K562 (cell line): Measurements from ENCODE around the gene ENTPD8. TPM values are rescaled to one million over a fixed set of nuclear protein-coding genes. Genes with fewer than 3 reads are reported as not detected.

Experiments
- ATAC-seq: fragments of 200-7000 bp; cut with Tn5 transposase; 3 replicates; pipeline ENCODE4 v1.9.1; 2020; ENCODE audit warnings: moderate library complexity
- BruUV-seq: library from RNA; stranded (reverse); fragments of 400-500 nt; replicated peaks from 2 replicates; lab custom pipeline; 2021; lab: Mats Ljungman, UMichigan
- CTCF ChIA-PET: fragments of 300-600 bp; formaldehyde crosslinking; extraction: SDS; loops from one replicate; lab custom pipeline; 2021; ENCODE audit warnings: low intra/inter-chr PET ratio; lab: Yijun Ruan, JAX
- POLR2A ChIA-PET: fragments of 300-600, 350-650 bp; sonication (Branson Sonifier 250); formaldehyde crosslinking; extraction: SDS; loops from one replicate; lab custom pipeline; 2021; ENCODE audit warnings: antibody characterized with exemption, inconsistent platforms; lab: Yijun Ruan, JAX
- DNase-seq, 4 experiments: peaks; one replicate each; pipeline versions ENCODE4 v3.0.0 to v3.0.0-alpha.2; 2011 to 2018; ENCODE audit warnings: low spot score in 3 of 4, mixed read lengths in 3 of 4; ENCODE audit errors: extremely low read depth in 1 of 4
- FAIRE-seq: peaks from 2 replicates; lab custom pipeline; 2011; peaks lifted over from hg19 to GRCh38; lab: Jason Lieb, UNC
- H2AFZ ChIP-seq: 2 replicates; pipeline ENCODE4 v1.6.0; 2011; ENCODE audit warnings: low read depth, low read length, control low read depth, inconsistent platforms
- H3K27ac ChIP-seq: fragments of 200-600 bp; 3 replicates; pipeline ENCODE4 v1.8.0; 2011; ENCODE audit warnings: low read depth, mild to moderate bottlenecking, control low read depth, inconsistent platforms, low read length, moderate library complexity, mixed read lengths; ENCODE audit errors: extremely low read depth
- H3K27me3 ChIP-seq, 2 experiments: fragments of 300-600 bp in 1 of 2; 2 replicates in 1 of 2; 3 replicates in 1 of 2; pipeline versions ENCODE4 v1.6.0 to v1.8.0; 2011; ENCODE audit warnings: inconsistent platforms in 2 of 2, low read length in 2 of 2, mild to moderate bottlenecking in 1 of 2, mixed read lengths in 1 of 2, moderate library complexity in 1 of 2; ENCODE audit not compliant: control insufficient read depth in 2 of 2, insufficient read depth in 2 of 2
- H3K36me3 ChIP-seq: fragments of 300-600 bp; 3 replicates; pipeline ENCODE4 v1.8.0; 2011; ENCODE audit warnings: mild to moderate bottlenecking, low read length, inconsistent platforms; ENCODE audit not compliant: control insufficient read depth, insufficient read depth
- H3K4me1 ChIP-seq, 2 experiments: fragments of 200-600 bp in 1 of 2; replicated peaks in 1 of 2; 2 replicates in 1 of 2; 3 replicates in 1 of 2; pipeline versions ENCODE4 v1.5.1 to v1.8.0; 2011; ENCODE audit warnings: inconsistent platforms in 2 of 2, low read length in 2 of 2, mild to moderate bottlenecking in 1 of 2, mixed read lengths in 1 of 2, moderate library complexity in 1 of 2; ENCODE audit not compliant: control insufficient read depth in 2 of 2, insufficient read depth in 2 of 2
- H3K4me2 ChIP-seq: 2 replicates; pipeline ENCODE4 v1.6.1; 2011; ENCODE audit warnings: low read length, control low read depth, inconsistent platforms, mixed read lengths; ENCODE audit not compliant: insufficient read depth
- H3K4me3 ChIP-seq: fragments of 200-600 bp; sonication (generic), shearing (Covaris generic); 2 replicates; pipeline ENCODE4 v1.5.1; 2016; ENCODE audit warnings: control low read depth, inconsistent platforms
- H3K79me2 ChIP-seq: fragments of 200-600 bp; 3 replicates; pipeline ENCODE4 v1.8.0; 2011; ENCODE audit warnings: low read length, inconsistent platforms; ENCODE audit not compliant: control insufficient read depth, insufficient read depth
- H3K9ac ChIP-seq, 2 experiments: 2 replicates each; pipeline versions ENCODE4 v1.6.0 to v1.6.1; 2011; ENCODE audit warnings: low read depth in 2 of 2, low read length in 2 of 2, control low read depth in 1 of 2, inconsistent platforms in 1 of 2, mild to moderate bottlenecking in 1 of 2, mixed read lengths in 1 of 2; ENCODE audit not compliant: insufficient read depth in 1 of 2
- H3K9me1 ChIP-seq: one replicate; pipeline ENCODE4 v1.6.0; 2011; ENCODE audit warnings: inconsistent platforms, mild to moderate bottlenecking, low read length, moderate library complexity; ENCODE audit not compliant: control insufficient read depth, insufficient read depth
- H3K9me3 ChIP-seq: replicated peaks from 2 replicates; pipeline ENCODE4 v1.5.1; 2011; ENCODE audit warnings: low read depth, low read length, inconsistent platforms; ENCODE audit not compliant: control insufficient read depth, insufficient read depth
- H4K20me1 ChIP-seq: replicated peaks from 2 replicates; pipeline ENCODE4 v1.6.1; 2011; ENCODE audit warnings: low read length, inconsistent platforms, mixed read lengths; ENCODE audit not compliant: control insufficient read depth, insufficient read depth
- CBX1 ChIP-seq: sonication (generic); IDR thresholded peaks from 2 replicates; pipeline ENCODE4 v1.6.1; 2016; ENCODE audit warnings: antibody characterized with exemption, low read depth, mild to moderate bottlenecking
- CHD2 ChIP-seq: IDR thresholded peaks from 2 replicates; pipeline ENCODE4 v1.6.1; 2011; ENCODE audit warnings: low read depth, low read length
- HES1 ChIP-seq: fragments of 450-650 bp; IDR thresholded peaks from 2 replicates; pipeline ENCODE4 v1.6.1; 2016; ENCODE audit warnings: low read depth, mild to moderate bottlenecking, moderate library complexity
- HNRNPL ChIP-seq: fragments of 200-400 bp; formaldehyde crosslinking; IDR thresholded peaks from 2 replicates; pipeline ENCODE4 v1.6.1; 2017; ENCODE audit warnings: low read depth, mild to moderate bottlenecking, low read length
- KDM2B ChIP-seq: fragments of 250-450 bp; sonication (Bioruptor Pico); IDR thresholded peaks from 2 replicates; pipeline ENCODE4 v1.8.0; 2021; ENCODE audit warnings: mild to moderate bottlenecking, moderate library complexity
- MED1 ChIP-seq: sonication (generic); formaldehyde crosslinking; IDR thresholded peaks from 2 replicates; pipeline ENCODE4 v1.8.1; 2023; ENCODE audit warnings: missing genetic modification reagents, borderline replicate concordance
- NELFE ChIP-seq: IDR thresholded peaks from 2 replicates; pipeline ENCODE4 v1.6.1; 2011; ENCODE audit warnings: mild to moderate bottlenecking; ENCODE audit not compliant: insufficient read depth, insufficient read length
- NR4A1 ChIP-seq, 2 experiments: fragments of 250-450 bp in 1 of 2; fragments of 450-650 bp in 1 of 2; sonication (Bioruptor Pico) in 1 of 2; IDR thresholded peaks; 2 replicates each; pipeline versions ENCODE4 v1.4.0 to v1.6.1; 2016 to 2020; ENCODE audit warnings: mild to moderate bottlenecking in 2 of 2, missing compliant biosample characterization in 1 of 2, missing genetic modification characterization in 1 of 2, moderate library complexity in 1 of 2
- PRMT5 ChIP-seq: sonication (generic); formaldehyde crosslinking; IDR thresholded peaks from 2 replicates; pipeline ENCODE4 v1.5.0; 2020; ENCODE audit warnings: missing genetic modification reagents
- PTBP1 ChIP-seq: fragments of 200-400 bp; formaldehyde crosslinking; IDR thresholded peaks from 2 replicates; pipeline ENCODE4 v1.6.1; 2017; ENCODE audit warnings: low read depth, low read length
- RCOR1 ChIP-seq, 2 experiments: IDR thresholded peaks; 2 replicates each; pipeline ENCODE4 v1.6.1; 2012; ENCODE audit warnings: low read depth in 2 of 2, low read length in 2 of 2, borderline replicate concordance in 1 of 2, improper control_type of control experiment in 1 of 2
- STAT5B ChIP-seq: fragments of 250-450 bp; sonication (Bioruptor Pico); IDR thresholded peaks from 2 replicates; pipeline ENCODE4 v1.8.0; 2021; ENCODE audit warnings: mild to moderate bottlenecking, inconsistent platforms
- ZNF253 ChIP-seq: fragments of 250-450 bp; sonication (Bioruptor Pico); conservative IDR thresholded peaks from 2 replicates; pipeline ENCODE4 v1.6.1; 2021; ENCODE audit warnings: mild to moderate bottlenecking
- ZNF384 ChIP-seq: IDR thresholded peaks from 2 replicates; pipeline ENCODE4 v1.6.1; 2012; ENCODE audit warnings: low read depth, low read length, improper control_type of control experiment
- ZSCAN29 ChIP-seq: fragments of 450-650 bp; IDR thresholded peaks from 2 replicates; pipeline ENCODE4 v1.6.1; 2017
- WGBS: fragments of 100-300 bp; shearing (Covaris generic); methylation state at CpG from one replicate; pipeline ENCODE4 v1.1.6; 2016; ENCODE audit warnings: low coverage, mixed read lengths; ENCODE audit not compliant: insufficient coverage; ENCODE audit errors: missing lambda C conversion rate; 5-methylcytosine and 5-hydroxymethylcytosine counted together
- in situ Hi-C: fragments of 300-500 bp; cut with MboI; formaldehyde crosslinking; loops from 4 replicates; pipeline ENCODE4 v1.15.0; 2018; ENCODE audit warnings: inconsistent platforms, mixed read lengths
- intact Hi-C: fragments of 100-400 bp; cut with micrococcal nuclease; formaldehyde crosslinking; loops from 2 replicates; pipeline ENCODE4 v1.14.2; 2022
- polyA plus RNA-seq, 8 experiments: library from polyadenylated mRNA; depleted of rRNA in 4 of 8; stranded (reverse) in 5 of 8; unstranded in 3 of 8; fragments of >200 nt; fragmentation: Nextera tagmentation in 2 of 8; fragmentation: Illumina TruSeq in 1 of 8; extraction: Ambion mirVana in 2 of 8; extraction: Trizol in 1 of 8; gene quantifications; 2 replicates each; pipeline versions ENCODE4 v1.2.1 to v1.2.3, GENCODE V29; 2011 to 2014; ENCODE audit warnings: inconsistent platforms in 1 of 8, missing spikeins in 1 of 8
- total RNA-seq, 7 experiments: library from RNA; depleted of rRNA in 6 of 7; stranded (reverse); fragments of >200 nt in 6 of 7; fragmentation: Illumina TruSeq in 2 of 7; extraction: Trizol in 2 of 7; gene quantifications; 2 replicates each; pipeline versions ENCODE4 v1.2.1 to v1.2.3, GENCODE V29; 2011 to 2021; ENCODE audit warnings: low replicate concordance in 1 of 7
- TF ChIP-seq, protein P1 (sequence below): sonication (generic); formaldehyde crosslinking; IDR thresholded peaks from 2 replicates; pipeline ENCODE4 v1.8.1; 2023; ENCODE audit warnings: mild to moderate bottlenecking, missing genetic modification reagents
- TF ChIP-seq, protein P2 (sequence below): fragments of 450-650 bp; formaldehyde crosslinking; conservative IDR thresholded peaks from 2 replicates; pipeline ENCODE4 v1.4.0; 2022; ENCODE audit warnings: mild to moderate bottlenecking, missing genetic modification characterization

ENTPD8 gene
- total and polyA plus RNA-seq, 9 of the 15 experiments (the other 6 are each of a cell fraction or from before 2014, with no cell fraction given): 0.06 to 0.27 (median 0.19) TPM; not detected in 5

GRCh38 chr9:137456864-137457405 is 15.8 kb upstream of the ENTPD8 start (continued):
- no peak for TF ChIP-seq HES1
- 0 out of 2 replicates have a peak, but pooled peaks have one; percentile 49 for TF ChIP-seq CBX1
- no peak for TF ChIP-seq ZNF384
- peak in 1 of 2 experiments; percentile 60; a peak in 2 of 4 replicates for TF ChIP-seq RCOR1 (IDR thresholded peaks at IDR 0.05; ENCODE audit: borderline replicate concordance in 1 of 2, low read depth in 2 of 2, low read length in 2 of 2)
- no peak for TF ChIP-seq PTBP1
- TF ChIP-seq HNRNPL: no peak

GRCh38 chr9:137456061-137456863 is 15.1 kb upstream of the ENTPD8 start:
- Histone ChIP-seq H3K9me3 (no peaks in the 10 kb centered on the region), H3K27ac (no peak overlapping the region), H4K20me1 (no peaks in the 10 kb centered on the region), H2AFZ (no peak overlapping the region), H3K9me1 (no peaks in the 10 kb centered on the region), H3K79me2 (peaks cover 12% of the 10 kb centered on the region), H3K4me3 (no peak overlapping the region), H3K9ac (peak overlapping the region in 1 of 2 experiments; percentile 70; a peak in 2 of 4 replicates), H3K36me3 (peaks cover 55% of the 10 kb centered on the region; the same call in 2 of the 3 replicates), H3K27me3 (no peaks in the 10 kb centered on the region), H3K4me2 (no peak overlapping the region), H3K4me1 (peaks cover 16 to 94% of the 10 kb centered on the region in 2 experiments)
- intact Hi-C loops: no loop called here
- TF ChIP-seq NELFE (no peak), STAT5B (CRISPR knock-in tag) (no peak), KDM2B (no peak), CHD2 (no peak), NR4A1 (CRISPR knock-in tag; IDR thresholded peaks at IDR 0.05) (no peak), NR4A1 (tag; IDR thresholded peaks at IDR 0.05) (no peak), ZNF253 (CRISPR knock-in tag) (no peak), MED1 (no peak), PRMT5 (CRISPR knock-in tag) (no peak), ZSCAN29 (no peak)
- TF ChIP-seq, protein P1, sequence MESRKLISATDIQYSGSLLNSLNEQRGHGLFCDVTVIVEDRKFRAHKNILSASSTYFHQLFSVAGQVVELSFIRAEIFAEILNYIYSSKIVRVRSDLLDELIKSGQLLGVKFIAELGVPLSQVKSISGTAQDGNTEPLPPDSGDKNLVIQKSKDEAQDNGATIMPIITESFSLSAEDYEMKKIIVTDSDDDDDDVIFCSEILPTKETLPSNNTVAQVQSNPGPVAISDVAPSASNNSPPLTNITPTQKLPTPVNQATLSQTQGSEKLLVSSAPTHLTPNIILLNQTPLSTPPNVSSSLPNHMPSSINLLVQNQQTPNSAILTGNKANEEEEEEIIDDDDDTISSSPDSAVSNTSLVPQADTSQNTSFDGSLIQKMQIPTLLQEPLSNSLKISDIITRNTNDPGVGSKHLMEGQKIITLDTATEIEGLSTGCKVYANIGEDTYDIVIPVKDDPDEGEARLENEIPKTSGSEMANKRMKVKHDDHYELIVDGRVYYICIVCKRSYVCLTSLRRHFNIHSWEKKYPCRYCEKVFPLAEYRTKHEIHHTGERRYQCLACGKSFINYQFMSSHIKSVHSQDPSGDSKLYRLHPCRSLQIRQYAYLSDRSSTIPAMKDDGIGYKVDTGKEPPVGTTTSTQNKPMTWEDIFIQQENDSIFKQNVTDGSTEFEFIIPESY (CRISPR knock-in tag): no peak
- TF ChIP-seq, protein P2, sequence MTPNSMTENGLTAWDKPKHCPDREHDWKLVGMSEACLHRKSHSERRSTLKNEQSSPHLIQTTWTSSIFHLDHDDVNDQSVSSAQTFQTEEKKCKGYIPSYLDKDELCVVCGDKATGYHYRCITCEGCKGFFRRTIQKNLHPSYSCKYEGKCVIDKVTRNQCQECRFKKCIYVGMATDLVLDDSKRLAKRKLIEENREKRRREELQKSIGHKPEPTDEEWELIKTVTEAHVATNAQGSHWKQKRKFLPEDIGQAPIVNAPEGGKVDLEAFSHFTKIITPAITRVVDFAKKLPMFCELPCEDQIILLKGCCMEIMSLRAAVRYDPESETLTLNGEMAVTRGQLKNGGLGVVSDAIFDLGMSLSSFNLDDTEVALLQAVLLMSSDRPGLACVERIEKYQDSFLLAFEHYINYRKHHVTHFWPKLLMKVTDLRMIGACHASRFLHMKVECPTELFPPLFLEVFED: no peak
- POLR2A ChIA-PET: interaction anchor here (0.5 to 1.2 kb wide), 4 partner anchors 9 to 154 kb away, joined by 3 read pairs; partner anchors contain the start of gene NRARP
- FAIRE-seq (no peak), DNase-seq (no peak), ATAC-seq (no peak)
- CTCF ChIA-PET: no interaction called here
- BruUV-seq: no TSS peak
- in situ Hi-C loops: no loop called here
- 89% methylated on average over 9 of the region's 12 CpGs for WGBS
